Activated CD4-positive, alpha-beta T cell treated with anti-CD3 and anti-CD28 coated beads for 36 hours (primary cell): Measurements from ENCODE around the gene TMEM52. TPM values are rescaled to one million over a fixed set of nuclear protein-coding genes. Genes with fewer than 3 reads are reported as not detected.

Experiments used
- ATAC-seq: fragments of 200-7000 bp; cut with Tn5 transposase; one replicate; pipeline ENCODE4 v1.10.0; 2021; ENCODE audit warnings: mild to moderate bottlenecking, moderate library complexity
- CTCF ChIA-PET: fragments of 350-600 bp; sonication (Branson Sonifier 250); formaldehyde crosslinking; loops from one replicate; lab custom pipeline; 2021; ENCODE audit warnings: antibody characterized with exemption; lab: Charles Lee
- POLR2A ChIA-PET: fragments of 350-600 bp; sonication (Branson Sonifier 250); formaldehyde crosslinking; loops from one replicate; lab custom pipeline; 2021; ENCODE audit warnings: antibody characterized with exemption, inconsistent platforms; lab: Charles Lee
- DNase-seq: peaks from one replicate; pipeline ENCODE4 v3.0.0-alpha.2; 2020
- H3K27ac Mint-ChIP-seq: one replicate; pipeline ENCODE4 v1.8.0; 2021; ENCODE audit warnings: mixed read lengths
- H3K27me3 Mint-ChIP-seq: one replicate; pipeline ENCODE4 v1.8.0; 2021; ENCODE audit warnings: mixed read lengths
- H3K36me3 Mint-ChIP-seq: one replicate; pipeline ENCODE4 v1.8.0; 2021; ENCODE audit warnings: low read depth, mixed read lengths
- H3K4me1 Mint-ChIP-seq: one replicate; pipeline ENCODE4 v1.8.0; 2021; ENCODE audit warnings: mixed read lengths
- H3K4me3 Mint-ChIP-seq: one replicate; pipeline ENCODE4 v1.8.0; 2021; ENCODE audit warnings: mild to moderate bottlenecking, moderate library complexity, mixed read lengths
- H3K9me3 Mint-ChIP-seq: one replicate; pipeline ENCODE4 v1.8.0; 2021; ENCODE audit warnings: low read depth, mixed read lengths
- intact Hi-C, 2 experiments: fragments of 100-400 bp; cut with DNase I in 1 of 2; cut with micrococcal nuclease in 1 of 2; formaldehyde crosslinking; loops; one replicate each; pipeline versions ENCODE4 v1.14.2 to v1.15.1; 2022 to 2024; cut with DNase I, micrococcal nuclease
- total RNA-seq, 2 experiments: library from RNA; stranded (reverse); gene quantifications; one replicate each; pipeline ENCODE4 v1.2.3, GENCODE V29; 2021

TMEM52 gene
- total RNA-seq, 2 experiments from 2014 or later = 0.88 to 1.1 TPM

DNA sequence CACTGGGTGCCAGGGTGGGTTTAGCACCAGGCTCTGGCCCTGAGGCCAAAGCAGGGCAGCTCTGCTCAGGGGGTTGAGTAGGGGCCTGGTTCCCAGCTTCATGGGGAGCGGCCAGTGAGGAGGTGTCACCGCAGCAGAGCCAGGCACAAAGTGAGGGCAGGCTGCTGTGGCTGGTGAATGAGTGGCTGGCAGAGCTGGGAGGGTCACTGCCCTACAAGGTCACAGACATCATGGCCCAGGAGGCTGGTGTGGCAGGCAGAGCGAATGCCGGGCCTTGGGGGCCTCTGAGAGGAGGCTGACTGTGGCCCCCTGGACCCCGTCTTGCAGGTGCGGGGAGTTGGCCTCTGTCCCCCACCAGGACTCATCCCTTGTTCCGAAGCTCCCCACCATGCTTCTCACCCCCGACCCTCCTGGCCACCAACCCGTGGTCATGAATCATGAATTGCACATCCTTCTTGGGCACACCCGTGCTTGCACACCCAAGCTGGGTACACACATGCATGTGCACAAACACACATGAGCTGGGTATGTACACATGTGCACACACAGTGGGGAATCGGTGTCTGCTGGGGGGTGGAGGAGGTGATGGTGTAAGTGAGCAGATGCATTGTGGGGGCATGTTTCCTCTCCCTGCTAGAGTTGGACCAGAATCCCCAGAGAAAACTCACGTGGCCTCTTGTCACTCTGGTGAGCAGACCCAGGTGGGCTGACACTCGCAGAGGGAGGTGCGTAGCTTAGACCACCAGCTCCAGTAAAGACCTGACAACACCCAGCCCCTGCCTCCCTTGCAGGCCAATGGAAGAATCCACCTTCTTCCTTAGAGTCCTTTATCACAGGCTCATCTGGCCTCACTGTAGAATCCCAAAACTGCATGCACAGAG lies 23.4 kb downstream of the TMEM52 start:
- ChIA-PET POLR2A (no interaction called here), CTCF (interaction anchor here (0.6 to 1.9 kb wide), 3 partner anchors 9 to 13 kb away, joined by 3 to 7 read pairs (median 5); no protein-coding TSS in a partner anchor)
- ATAC-seq = no peak

GRCh38 chr1:1895060-1895418 lies 24.0 kb downstream of the TMEM52 start:
- DNase-seq = no peak
- ATAC-seq = no peak
- ChIA-PET CTCF (interaction anchor here (0.6 to 1.9 kb wide), 3 partner anchors 9 to 14 kb away, joined by 3 to 7 read pairs (median 5); no protein-coding TSS in a partner anchor), POLR2A (no interaction called here)
- Mint-ChIP-seq H3K4me1 (peaks cover 26% of the 10 kb centered on the region), H3K9me3 (no peaks in the 10 kb centered on the region), H3K27ac (no peak overlapping the region), H3K36me3 (peaks cover 8% of the 10 kb centered on the region), H3K4me3 (no peak overlapping the region), H3K27me3 (no peaks in the 10 kb centered on the region)
- intact Hi-C loops = no loop called here

More for the DNA sequence above, 23.4 kb downstream of the TMEM52 start:
- DNase-seq = no peak
- Mint-ChIP-seq H3K36me3 (peaks cover 8% of the 10 kb centered on the region), H3K27me3 (no peaks in the 10 kb centered on the region), H3K4me3 (no peak overlapping the region), H3K27ac (no peak overlapping the region), H3K9me3 (no peaks in the 10 kb centered on the region), H3K4me1 (peaks cover 26% of the 10 kb centered on the region)
- intact Hi-C loops = no loop called here

- ATAC-seq = no peak
- Mint-ChIP-seq H3K9me3 (no peaks in the 10 kb centered on the region), H3K36me3 (peaks cover 11% of the 10 kb centered on the region), H3K4me1 (peaks cover 26% of the 10 kb centered on the region), H3K27ac (no peak overlapping the region), H3K27me3 (no peaks in the 10 kb centered on the region), H3K4me3 (no peak overlapping the region)
- no peak for DNase-seq
- ChIA-PET CTCF (interaction anchor here (0.6 to 1.9 kb wide), 4 partner anchors 10 to 18 kb away, joined by 3 to 7 read pairs (median 4); no protein-coding TSS in a partner anchor), POLR2A (no interaction called here)
- intact Hi-C loops = loop anchor here in 1 of 2 experiments (5.0 kb wide), 1 partner anchor 852 kb away; no protein-coding TSS in a partner anchor
Observed at GRCh38 chr1:1894354-1895059, 24.6 kb downstream of the TMEM52 start.

DNA sequence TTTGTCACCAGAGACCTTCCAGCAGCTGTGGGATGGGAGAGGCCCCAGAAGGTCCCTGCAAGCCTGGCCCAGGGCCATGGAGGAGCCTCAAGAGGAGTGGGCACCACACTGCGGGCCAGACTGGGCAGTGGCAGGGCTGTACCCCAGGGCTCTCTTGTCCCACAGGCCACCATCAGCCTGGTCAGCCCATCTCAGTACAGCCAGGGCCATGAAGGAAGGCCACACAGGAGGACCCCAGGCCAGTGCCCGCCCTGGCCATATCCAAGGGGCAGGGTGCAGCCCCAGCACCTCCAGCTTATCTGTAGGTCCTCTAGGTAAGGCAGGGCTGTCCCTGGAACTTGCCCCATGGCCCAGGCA lies 25.1 kb downstream of the TMEM52 start:
- H3K4me1 Mint-ChIP-seq = peaks cover 28% of the 10 kb centered on the region
- CTCF ChIA-PET = interaction anchor here (0.7 kb wide), 1 partner anchor 18 kb away, joined by 3 read pairs; no protein-coding TSS in a partner anchor
- intact Hi-C loops = loop anchor here in 1 of 2 experiments (5.0 kb wide), 1 partner anchor 852 kb away; no protein-coding TSS in a partner anchor
- DNase-seq (no peak), ATAC-seq (no peak)
- no peak overlapping the region for H3K27ac Mint-ChIP-seq
- no peak overlapping the region for H3K4me3 Mint-ChIP-seq
- no peaks in the 10 kb centered on the region for H3K27me3 Mint-ChIP-seq
- H3K36me3 Mint-ChIP-seq = peaks cover 16% of the 10 kb centered on the region
- POLR2A ChIA-PET = no interaction called here
- no peaks in the 10 kb centered on the region for H3K9me3 Mint-ChIP-seq

- no peak for DNase-seq
- Mint-ChIP-seq H3K27me3 (no peaks in the 10 kb centered on the region), H3K9me3 (no peaks in the 10 kb centered on the region), H3K27ac (no peak overlapping the region), H3K36me3 (peaks cover 18% of the 10 kb centered on the region), H3K4me1 (peaks cover 33% of the 10 kb centered on the region), H3K4me3 (peak overlapping the region; percentile 30)
- intact Hi-C loops = loop anchor here in 1 of 2 experiments (5.0 kb wide), 1 partner anchor 851 kb away; no protein-coding TSS in a partner anchor
- ATAC-seq = no peak
- ChIA-PET POLR2A (no interaction called here), CTCF (interaction anchor here (0.7 kb wide), 1 partner anchor 19 kb away, joined by 3 read pairs; no protein-coding TSS in a partner anchor)
Observed at GRCh38 chr1:1893291-1893985, 25.6 kb downstream of the TMEM52 start.

- intact Hi-C loops = loop anchor here in 1 of 2 experiments (5.0 kb wide), 1 partner anchor 850 kb away; no protein-coding TSS in a partner anchor
- Mint-ChIP-seq H3K36me3 (peaks cover 22% of the 10 kb centered on the region), H3K27me3 (no peaks in the 10 kb centered on the region), H3K27ac (peak overlapping the region; percentile 84), H3K4me1 (peaks cover 40% of the 10 kb centered on the region), H3K4me3 (peak overlapping the region; percentile 88), H3K9me3 (no peaks in the 10 kb centered on the region)
- CTCF ChIA-PET = no interaction called here
- ATAC-seq (no peak), DNase-seq (no peak)
- POLR2A ChIA-PET = interaction anchor here (1.2 to 1.8 kb wide), 2 partner anchors 16 to 112 kb away, joined by 3 to 4 read pairs; no protein-coding TSS in a partner anchor
Observed at GRCh38 chr1:1892763-1893120, 26.3 kb downstream of the TMEM52 start.

- DNase-seq (no peak), ATAC-seq (no peak)
- peak overlapping the region; percentile 88 for H3K4me3 Mint-ChIP-seq
- CTCF ChIA-PET = interaction anchor here (0.6 to 0.8 kb wide), 2 partner anchors 13 to 16 kb away, joined by 3 to 6 read pairs; no protein-coding TSS in a partner anchor
- no peaks in the 10 kb centered on the region for H3K9me3 Mint-ChIP-seq
- POLR2A ChIA-PET = interaction anchor here (1.2 to 1.8 kb wide), 2 partner anchors 17 to 112 kb away, joined by 3 to 4 read pairs; no protein-coding TSS in a partner anchor
- peak overlapping the region; percentile 84 for H3K27ac Mint-ChIP-seq
- peaks cover 45% of the 10 kb centered on the region for H3K4me1 Mint-ChIP-seq
- H3K36me3 Mint-ChIP-seq = peaks cover 22% of the 10 kb centered on the region
- intact Hi-C loops = loop anchor here in 1 of 2 experiments (5.0 kb wide), 1 partner anchor 850 kb away; no protein-coding TSS in a partner anchor
- no peaks in the 10 kb centered on the region for H3K27me3 Mint-ChIP-seq
Observed at GRCh38 chr1:1892079-1892762, 26.9 kb downstream of the TMEM52 start.

DNA sequence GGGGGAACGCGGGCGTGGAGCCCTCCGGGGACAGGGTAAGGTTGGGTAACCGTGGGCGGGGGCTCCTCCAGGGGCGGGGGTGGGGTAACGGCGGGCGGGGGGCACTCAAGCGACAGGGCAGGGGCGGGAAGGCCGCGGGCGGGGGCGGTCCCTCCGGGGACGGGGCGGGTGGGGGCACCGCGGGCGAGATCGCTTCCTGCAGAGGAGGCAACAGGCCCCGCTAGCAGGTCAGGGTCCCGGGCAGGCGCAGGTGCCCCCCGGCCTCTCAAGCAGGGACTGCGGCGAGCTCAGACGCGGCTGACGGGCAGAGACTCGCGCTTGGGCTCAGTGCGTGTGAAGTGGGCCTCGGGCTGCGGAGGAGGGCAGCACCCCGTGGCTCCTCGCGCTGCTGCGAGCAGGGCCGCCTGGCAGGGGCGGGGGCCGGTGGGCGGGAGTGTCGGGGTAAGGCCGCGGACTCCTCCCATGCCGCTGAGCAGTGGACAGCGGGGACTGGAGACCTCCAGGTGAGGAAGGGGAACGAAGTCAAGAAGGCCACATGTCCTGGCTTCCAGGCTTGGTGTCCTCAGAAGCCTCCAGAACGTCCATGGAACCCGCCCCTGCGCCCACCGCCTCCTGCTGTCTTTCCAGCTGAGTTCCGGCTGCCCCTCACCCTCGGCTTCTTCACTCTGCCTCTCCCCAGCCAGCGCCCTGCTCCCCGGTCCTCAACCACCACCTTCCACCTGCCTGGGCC lies 27.6 kb downstream of the TMEM52 start:
- no peaks in the 10 kb centered on the region for H3K9me3 Mint-ChIP-seq
- peaks cover 49% of the 10 kb centered on the region for H3K4me1 Mint-ChIP-seq
- intact Hi-C loops = loop anchor here (1.0 to 5.0 kb wide), 11 partner anchors 15 to 849 kb away; partner anchors contain the start of genes ATAD3B (in 1 of the 2), C1orf159 (in 1 of the 2), CDK11A (in 1 of the 2) and CDK11B (in 1 of the 2)
- POLR2A ChIA-PET = interaction anchor here (1.2 to 1.8 kb wide), 2 partner anchors 18 to 111 kb away, joined by 3 to 4 read pairs; no protein-coding TSS in a partner anchor
- peak overlapping the region; percentile 84 for H3K27ac Mint-ChIP-seq
- H3K36me3 Mint-ChIP-seq = peaks cover 22% of the 10 kb centered on the region
- CTCF ChIA-PET = interaction anchor here (0.6 to 0.8 kb wide), 2 partner anchors 14 to 16 kb away, joined by 3 to 6 read pairs; no protein-coding TSS in a partner anchor
- DNase-seq = peak; percentile 78
- peak overlapping the region; percentile 88 for H3K4me3 Mint-ChIP-seq
- ATAC-seq = peak; percentile 52
- H3K27me3 Mint-ChIP-seq = no peaks in the 10 kb centered on the region

DNA sequence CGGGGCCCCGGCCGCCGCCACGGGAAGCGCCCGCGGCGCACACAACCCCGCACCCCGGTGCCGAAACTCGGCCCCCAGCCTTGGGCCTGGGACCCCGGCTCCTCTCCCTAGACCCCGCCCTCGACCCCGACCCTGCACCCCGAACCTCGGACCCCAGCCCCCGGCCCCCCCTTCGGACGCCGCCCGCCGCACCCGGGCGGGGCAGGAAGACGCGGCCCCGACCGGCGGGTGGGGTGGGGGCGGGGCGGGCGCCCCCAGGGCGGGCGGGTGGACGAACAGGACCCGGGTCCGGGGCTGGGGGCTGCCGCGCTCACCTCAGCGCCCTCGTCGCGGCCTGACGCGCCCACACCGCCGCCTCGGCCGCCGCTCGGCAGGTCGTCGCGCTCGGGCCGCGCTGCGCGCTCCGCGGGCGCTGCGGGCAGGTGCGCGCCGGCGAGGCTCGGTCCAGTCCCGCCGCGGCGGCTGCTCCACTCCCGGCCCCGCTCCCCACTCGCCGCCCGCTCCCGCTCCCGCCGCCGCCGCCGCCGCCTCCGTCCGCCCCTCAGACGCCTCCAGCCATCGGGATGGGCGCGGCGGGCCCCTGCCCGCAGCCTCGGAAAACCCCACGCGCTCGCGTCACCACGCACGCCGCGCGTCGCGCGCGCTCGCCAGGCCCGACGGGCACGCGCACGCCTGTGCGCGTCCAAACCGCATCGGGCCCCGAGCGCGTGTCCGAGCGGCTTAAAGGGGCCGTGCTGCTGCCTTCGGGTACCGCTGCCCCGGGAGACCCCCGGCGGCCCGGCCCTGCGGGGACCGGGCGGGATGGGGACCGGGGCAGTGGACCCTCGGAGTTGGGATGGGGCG lies 28.4 kb downstream of the TMEM52 start, which contains the start of gene GNB1:
Gene GNB1 (minus strand): TSS at position 582 of the 843 bp plus-strand sequence. CDS start 65,634 bp downstream, outside the sequence.
- CTCF ChIA-PET = no interaction called here
- Mint-ChIP-seq H3K4me1 (peaks cover 54% of the 10 kb centered on the region), H3K27ac (peak within 1 kb of the TSS; percentile 84)

More for the DNA sequence above, 28.4 kb downstream of the TMEM52 start, which contains the start of gene GNB1:
- Mint-ChIP-seq H3K4me3 (peak within 1 kb of the TSS; percentile 88), H3K27me3 (no peaks in the 10 kb centered on the region), H3K9me3 (no peaks in the 10 kb centered on the region), H3K36me3 (peaks cover 24% of the 10 kb centered on the region)
- intact Hi-C loops = loop anchor here (1.0 to 5.0 kb wide), 11 partner anchors 16 to 848 kb away; partner anchors contain the start of genes ATAD3B (in 1 of the 2), C1orf159 (in 1 of the 2), CDK11A (in 1 of the 2) and CDK11B (in 1 of the 2)
- DNase-seq (peak; percentile 91), ATAC-seq (peak; percentile 47)
- POLR2A ChIA-PET = interaction anchor here (1.8 kb wide), 1 partner anchor 18 kb away, joined by 4 read pairs; no protein-coding TSS in a partner anchor
